GM18508 (cell line): ENCODE measurements around the gene PPIE.

ENCODE experiments used
- ATAC-seq: cut with Tn5 transposase; IDR thresholded peaks from one replicate; pipeline ENCODE4 v1.9.1; 2021; ENCODE audit warnings: moderate number of reproducible peaks; ENCODE audit not compliant: insufficient read depth, unreplicated experiment

The PPIE gene

DNA sequence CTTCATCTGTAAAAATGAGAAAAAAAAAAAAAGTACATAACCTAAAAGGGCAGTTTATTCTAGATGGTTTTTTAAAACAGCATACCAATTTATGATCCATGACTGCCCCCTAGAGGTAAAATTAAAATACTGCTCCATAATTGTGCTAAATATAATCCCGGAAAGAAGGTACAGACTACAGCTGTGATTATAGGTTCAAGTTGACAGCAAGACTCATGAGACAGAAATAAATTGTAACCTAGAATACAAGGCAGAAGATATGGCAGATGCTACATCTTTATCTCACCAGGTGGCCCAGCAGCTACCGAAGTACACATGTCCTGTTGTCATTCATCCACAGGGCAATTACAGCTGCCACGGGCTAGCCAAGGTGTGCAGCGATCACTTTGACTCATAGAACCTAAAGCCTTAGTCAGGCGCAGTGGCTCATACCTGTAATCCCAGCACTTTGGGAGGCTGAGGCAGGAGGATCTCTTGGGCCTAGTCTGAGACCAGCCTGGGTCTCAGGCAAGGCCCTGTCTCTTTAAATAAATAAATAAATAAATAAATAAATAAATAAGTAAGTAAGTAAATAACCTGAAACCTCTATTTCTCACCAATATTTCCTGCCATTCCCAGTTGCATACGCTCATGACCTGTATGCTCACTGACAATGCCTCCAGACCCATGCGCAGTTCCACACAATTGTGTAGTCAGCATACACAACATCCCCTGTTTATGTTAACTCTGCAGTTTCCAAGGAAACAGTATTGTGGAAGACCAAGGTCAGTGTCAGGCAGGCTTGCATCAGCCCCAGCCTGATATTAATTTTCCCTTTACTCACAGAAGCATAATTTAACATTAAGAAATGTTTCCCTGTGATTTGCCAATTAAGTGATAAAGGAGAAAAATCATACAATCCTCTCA, 18.3 kb upstream of the PPIE start:
- no peak for ATAC-seq

- no peak for ATAC-seq
These were observed 17.0 kb upstream of the PPIE start for GRCh38 chr1:39721664-39722063.

- no peak for ATAC-seq
These were observed 16.2 kb upstream of the PPIE start for GRCh38 chr1:39722495-39722894.

- ATAC-seq: no peak
These were observed 12.1 kb upstream of the PPIE start for GRCh38 chr1:39726600-39726999.

DNA sequence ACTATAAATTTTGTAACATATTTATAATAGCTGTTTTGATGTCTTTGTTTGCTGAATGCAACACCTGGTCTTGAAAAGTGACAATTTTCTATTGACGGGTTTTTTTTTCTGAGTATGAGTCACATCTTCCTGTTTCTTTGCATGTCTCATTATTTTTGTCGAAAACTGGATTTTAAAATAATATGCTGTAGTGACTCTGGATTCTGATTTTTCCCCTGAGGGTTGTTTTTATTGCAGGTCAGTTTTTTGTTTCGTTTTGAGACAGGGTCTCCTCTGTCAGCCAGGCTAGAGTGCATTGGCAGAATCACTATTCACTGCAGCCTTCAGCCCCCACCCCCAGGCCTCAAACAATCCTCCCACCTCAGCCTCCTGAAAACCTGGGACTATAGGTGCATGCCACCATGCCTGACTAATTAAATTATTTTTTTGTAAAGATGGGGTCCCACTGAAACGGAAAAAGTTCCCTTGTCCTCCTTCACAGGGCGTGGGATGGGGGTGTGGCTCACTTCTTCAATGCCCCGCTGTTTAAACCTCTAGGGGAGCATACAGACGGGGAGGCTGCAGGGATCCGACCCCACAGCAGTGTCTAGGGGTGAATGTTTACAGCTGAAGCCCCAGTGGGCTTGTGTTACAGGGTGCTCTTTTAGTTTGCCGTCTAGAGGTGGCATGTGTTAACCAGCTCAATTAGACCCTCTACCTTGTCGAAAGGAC, 11.3 kb upstream of the PPIE start:
- no peak for ATAC-seq

DNA sequence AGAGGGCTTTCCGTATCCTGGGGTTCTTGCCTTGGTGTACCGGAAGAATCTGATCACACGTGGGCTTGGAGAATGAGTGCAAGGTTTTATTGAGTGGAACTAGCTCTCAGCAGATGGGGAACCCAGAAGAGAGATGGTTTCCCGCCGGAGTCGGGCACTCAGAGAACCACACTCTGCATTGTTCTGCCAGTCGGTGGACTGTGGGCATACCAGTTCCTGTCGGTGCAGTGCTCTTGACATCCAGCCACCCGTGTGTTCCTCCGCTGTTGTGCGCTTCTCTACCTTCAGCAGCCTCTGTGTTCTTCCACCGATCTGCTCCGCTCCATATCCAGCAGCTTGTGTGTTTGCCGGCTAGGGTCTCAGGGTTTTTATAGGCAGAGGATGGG, 10.8 kb upstream of the PPIE start:
- no peak for ATAC-seq

- no peak for ATAC-seq
These were observed 9.7 kb upstream of the PPIE start for GRCh38 chr1:39729030-39729429.

DNA sequence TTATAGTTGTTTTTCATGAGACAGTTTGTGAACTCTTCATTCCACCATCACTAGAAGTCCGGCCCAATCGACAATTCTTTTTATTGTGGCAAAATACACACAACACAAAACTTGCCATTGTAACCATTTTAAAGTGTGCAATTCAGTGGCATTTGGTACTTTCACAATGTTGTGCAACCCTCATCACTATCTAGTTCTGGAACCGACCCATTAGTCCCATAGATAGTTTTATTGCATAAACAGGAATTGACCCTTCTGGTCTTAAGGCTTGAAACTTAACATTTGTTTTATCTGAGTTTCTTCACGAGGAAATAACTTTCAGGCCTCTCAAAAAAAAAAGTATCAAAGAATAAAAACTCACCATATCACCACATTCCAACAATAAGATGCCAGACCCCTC, 8.8 kb upstream of the PPIE start:
- no peak for ATAC-seq

DNA sequence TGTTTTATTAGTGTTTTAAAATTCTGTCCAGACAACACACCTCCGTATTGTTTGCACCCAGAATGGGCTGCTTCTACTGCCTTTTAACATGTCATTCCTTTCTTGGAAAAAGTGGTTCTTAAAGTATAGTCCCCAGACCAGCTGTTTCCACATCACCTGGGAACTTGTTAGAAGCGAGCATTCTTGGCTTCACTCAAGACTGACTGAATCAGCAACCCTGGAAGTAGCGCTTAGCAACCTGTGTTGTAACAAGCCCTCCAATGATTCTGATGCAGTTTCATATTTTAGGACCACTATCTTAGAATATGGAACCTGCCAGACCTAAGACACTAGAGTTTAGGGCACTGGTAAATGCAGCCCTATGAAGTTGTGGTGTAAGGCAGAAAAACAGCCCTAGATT, 6.0 kb upstream of the PPIE start:
- no peak for ATAC-seq

DNA sequence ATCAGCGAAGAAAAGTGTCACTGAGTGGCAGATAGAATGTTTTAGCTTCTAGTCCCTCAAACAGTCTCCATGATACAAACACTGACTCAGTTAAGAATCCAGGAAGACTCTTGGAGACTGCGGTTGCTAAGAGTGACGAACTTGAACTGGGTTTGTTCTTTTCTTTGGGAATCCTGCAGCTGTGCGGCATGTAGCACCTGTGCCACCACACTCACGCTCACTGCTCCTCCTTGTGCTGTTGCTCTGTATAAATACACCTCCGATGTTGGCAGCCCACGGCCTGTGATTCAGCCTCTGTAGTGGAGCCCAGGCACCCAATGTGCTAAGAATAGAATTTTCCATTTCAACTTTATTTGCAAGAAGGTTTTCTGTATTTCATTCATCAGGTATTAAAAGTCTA, 5.5 kb upstream of the PPIE start:
- no peak for ATAC-seq

DNA sequence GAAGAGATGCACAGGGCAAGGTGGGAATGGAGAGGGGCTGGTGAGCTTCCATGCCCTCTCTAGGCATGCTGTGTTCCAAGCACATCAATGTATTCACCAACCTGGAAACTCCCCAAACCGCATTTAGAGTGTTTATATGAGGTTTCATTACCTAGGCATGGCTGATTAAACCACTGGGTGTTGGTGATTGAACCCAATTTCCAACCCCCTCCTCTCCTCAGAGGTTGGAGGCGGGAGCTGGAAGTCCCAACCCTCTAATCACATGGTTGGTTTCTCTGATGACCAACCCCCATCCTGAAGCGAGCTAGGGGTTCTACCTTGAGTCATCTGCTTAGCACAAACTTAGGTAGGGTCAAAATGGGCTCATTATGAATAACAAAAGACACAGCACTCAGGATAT, 3.0 kb upstream of the PPIE start:
- no peak for ATAC-seq

DNA sequence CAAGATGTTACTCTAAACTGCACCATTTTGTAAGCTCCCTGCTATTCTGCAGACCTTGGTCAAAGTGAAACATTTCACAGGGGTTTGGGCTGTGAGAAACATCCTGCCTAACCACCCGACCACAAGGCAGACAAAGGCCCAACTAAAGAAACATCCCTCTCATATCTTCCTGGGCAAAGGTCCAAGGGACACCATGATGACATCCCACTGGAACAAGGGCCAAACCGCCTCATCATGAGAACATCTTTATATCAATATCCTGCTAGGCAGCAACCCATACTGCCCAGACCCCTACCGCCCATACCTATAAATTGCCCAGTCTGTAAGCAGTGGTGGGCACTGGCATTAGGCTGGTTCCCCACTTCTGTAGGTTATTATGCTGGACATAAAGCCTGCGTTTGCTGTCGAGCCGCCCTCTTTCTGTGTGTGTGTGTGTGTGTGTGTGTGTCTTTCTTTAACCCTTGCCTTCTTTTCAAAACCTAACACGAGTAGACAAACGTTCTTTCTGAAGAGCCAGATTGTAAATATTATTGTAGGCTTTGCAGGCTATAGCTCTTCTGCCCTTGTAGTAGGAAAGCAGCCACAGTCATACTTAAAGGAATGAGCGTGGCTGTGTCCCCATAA, 1.0 kb upstream of the PPIE start:
- ATAC-seq: no peak

- ATAC-seq: no peak
These were observed 6.5 kb downstream of the PPIE start for GRCh38 chr1:39745016-39745670.

- no peak for ATAC-seq
These were observed 12.9 kb downstream of the PPIE start for GRCh38 chr1:39751595-39751994.

- no peak for ATAC-seq
These were observed 14.0 kb downstream of the PPIE start for GRCh38 chr1:39752703-39753102.

- ATAC-seq: no peak
These were observed 14.7 kb downstream of the PPIE start for GRCh38 chr1:39753132-39754025.

GRCh38 chr1:39754026-39754570, 15.4 kb downstream of the PPIE start:
- no peak for ATAC-seq

DNA sequence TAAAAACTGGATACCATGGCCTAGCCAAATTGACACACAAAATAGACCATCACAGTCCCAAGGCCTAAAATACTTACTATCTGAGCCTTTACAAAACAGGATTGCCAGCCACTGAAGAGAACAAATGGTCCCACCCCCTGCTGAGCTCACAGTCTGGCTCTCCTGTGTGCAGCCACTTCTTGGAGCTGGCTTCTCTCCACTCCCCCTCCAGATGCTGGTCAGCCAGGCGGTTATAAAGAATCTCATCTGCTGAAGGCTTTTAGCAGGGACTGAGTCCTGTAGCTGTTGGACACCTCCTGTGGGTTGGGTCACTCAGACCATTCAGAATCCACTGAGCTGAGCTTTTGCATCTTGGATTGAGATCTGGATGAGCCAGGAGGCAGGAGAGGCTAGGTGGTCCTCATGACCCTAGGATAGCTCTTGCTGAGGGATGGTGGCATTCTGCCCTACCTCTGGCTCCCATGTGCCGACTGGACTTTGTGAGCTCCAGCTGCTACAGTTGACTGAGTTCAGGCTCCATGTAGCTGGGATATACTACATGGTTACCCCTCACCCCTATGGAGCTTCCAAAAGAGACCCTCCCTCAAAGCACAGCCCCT, 16.3 kb downstream of the PPIE start:
- no peak for ATAC-seq

DNA sequence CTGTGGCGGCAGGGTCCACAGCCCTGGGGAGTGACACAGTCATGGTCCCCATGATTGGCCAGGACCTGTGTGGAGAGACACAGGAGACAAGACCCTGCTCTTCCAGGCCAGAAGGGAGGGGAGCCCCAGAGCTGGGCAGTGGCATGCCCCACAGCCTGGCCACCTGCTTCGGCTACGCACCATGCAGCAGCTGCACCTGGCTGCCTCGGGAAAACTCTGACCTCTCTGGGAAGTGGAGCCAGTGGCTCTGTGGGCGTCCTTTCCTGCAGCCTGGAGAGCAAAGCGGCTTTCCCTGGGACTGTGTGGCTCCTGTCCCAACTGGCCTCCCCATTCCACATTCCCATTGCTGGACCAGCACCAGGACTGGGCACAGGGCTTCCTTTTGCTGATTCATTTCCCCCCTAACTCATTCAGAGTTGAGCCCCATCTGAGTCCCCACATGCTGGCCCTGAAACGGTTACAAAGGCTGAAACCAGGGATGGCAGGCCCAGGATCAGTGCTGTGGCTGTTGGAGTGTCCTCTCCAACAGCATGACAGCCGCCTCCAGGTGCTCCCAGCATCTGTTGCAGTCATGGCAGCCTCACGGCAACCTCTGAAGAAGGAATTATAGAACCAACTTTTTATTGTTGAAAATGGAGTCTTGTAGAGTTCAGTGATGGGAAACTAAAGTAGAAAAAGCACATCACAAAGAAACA, 17.4 kb downstream of the PPIE start:
- no peak for ATAC-seq
